PC-9 (cell line): ENCODE data around the gene TMEM266.

ENCODE experiments used
- EZH2 ChIP-seq: fragments of 200-600 bp; sonication (generic); IDR thresholded peaks from 2 replicates; pipeline ENCODE4 v1.8.0; 2017; ENCODE audit warnings: antibody characterized with exemption, low read depth
- TF ChIP-seq, protein P1 (sequence below): fragments of 200-600 bp; sonication (generic); conservative IDR thresholded peaks from 2 replicates; pipeline ENCODE4 v1.6.1; 2017; ENCODE audit warnings: mixed run types, antibody characterized with exemption, mild to moderate bottlenecking, moderate library complexity

DNA sequence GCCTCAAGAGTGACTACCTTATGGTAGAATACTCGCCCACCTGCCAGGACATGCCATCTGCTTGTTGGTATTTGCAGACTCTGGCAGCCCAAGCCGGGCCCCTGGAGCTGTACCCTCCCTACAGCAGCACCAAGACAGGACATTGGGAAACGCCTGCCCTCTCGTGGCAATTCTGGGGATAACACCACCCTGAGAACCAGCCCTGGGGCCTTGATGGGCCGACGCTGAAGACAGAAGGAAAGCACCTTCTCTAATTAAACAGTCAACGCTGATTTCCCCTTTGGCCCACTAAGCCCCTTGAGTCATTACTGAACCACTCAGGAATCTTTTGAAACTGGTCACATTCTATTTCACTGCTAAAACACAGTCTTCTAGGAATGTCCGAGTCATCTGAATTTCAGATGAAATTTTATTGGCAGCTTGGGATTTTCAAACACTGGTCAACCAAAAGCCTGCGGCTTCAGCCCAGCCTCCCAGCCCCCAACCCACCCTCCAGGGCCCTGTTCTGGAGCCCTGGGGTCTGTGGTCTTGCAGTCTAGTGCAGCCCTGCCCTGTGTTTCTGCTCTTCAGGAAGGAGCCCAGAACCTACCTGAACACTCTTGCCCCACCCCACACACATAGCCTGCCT, 91.3 kb downstream of the TMEM266 start:
- TF ChIP-seq, protein P1, sequence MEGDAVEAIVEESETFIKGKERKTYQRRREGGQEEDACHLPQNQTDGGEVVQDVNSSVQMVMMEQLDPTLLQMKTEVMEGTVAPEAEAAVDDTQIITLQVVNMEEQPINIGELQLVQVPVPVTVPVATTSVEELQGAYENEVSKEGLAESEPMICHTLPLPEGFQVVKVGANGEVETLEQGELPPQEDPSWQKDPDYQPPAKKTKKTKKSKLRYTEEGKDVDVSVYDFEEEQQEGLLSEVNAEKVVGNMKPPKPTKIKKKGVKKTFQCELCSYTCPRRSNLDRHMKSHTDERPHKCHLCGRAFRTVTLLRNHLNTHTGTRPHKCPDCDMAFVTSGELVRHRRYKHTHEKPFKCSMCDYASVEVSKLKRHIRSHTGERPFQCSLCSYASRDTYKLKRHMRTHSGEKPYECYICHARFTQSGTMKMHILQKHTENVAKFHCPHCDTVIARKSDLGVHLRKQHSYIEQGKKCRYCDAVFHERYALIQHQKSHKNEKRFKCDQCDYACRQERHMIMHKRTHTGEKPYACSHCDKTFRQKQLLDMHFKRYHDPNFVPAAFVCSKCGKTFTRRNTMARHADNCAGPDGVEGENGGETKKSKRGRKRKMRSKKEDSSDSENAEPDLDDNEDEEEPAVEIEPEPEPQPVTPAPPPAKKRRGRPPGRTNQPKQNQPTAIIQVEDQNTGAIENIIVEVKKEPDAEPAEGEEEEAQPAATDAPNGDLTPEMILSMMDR, result peak; percentile 94
- no peak for TF ChIP-seq EZH2
